ENCODE data around the gene CCDC102A.
"Not testable (repeated sequence)": the region's sequence is repeated elsewhere in the genome, so short reads cannot be mapped to it uniquely, and the experiment has no call there.

The CCDC102A gene

DNA sequence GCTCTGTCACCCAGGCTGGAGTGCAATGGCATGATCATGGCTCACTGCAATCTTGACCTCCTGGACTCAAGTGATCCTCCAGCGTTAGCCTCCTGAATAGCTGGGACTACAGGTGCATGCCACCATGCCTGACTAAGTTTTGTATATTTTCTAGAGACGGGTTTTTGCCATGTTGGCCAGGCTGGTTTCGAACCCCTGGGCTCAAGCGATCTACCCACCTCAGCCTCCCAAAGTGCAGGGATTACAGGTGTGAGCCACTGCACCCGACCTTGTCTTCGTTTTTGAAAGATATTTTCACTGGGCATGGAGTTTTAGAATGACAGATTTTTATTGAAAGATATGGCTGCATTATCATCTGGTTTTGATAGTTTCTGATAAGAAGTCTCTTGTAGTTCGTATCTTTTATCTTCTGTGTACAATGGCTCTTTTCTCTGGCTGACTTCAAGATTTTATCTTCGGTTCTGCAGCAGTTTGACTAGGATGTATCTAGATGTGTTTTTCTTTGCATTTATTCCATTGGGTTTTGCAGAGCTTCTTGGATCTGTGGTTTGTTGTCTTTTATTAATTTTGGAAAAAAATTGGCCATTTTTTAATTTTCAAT is 20.7 kb upstream of the CCDC102A start:
- no peak overlapping the region for H3K4me3 ChIP-seq (ENCODE audit: low read depth, low read length)
- TF ChIP-seq, protein P1, sequence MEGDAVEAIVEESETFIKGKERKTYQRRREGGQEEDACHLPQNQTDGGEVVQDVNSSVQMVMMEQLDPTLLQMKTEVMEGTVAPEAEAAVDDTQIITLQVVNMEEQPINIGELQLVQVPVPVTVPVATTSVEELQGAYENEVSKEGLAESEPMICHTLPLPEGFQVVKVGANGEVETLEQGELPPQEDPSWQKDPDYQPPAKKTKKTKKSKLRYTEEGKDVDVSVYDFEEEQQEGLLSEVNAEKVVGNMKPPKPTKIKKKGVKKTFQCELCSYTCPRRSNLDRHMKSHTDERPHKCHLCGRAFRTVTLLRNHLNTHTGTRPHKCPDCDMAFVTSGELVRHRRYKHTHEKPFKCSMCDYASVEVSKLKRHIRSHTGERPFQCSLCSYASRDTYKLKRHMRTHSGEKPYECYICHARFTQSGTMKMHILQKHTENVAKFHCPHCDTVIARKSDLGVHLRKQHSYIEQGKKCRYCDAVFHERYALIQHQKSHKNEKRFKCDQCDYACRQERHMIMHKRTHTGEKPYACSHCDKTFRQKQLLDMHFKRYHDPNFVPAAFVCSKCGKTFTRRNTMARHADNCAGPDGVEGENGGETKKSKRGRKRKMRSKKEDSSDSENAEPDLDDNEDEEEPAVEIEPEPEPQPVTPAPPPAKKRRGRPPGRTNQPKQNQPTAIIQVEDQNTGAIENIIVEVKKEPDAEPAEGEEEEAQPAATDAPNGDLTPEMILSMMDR (IDR thresholded peaks at IDR 0.05; ENCODE audit: low read depth, low read length, missing control alignments), result no peak
- DNase-seq (ENCODE audit: low read depth), result no peak

DNA sequence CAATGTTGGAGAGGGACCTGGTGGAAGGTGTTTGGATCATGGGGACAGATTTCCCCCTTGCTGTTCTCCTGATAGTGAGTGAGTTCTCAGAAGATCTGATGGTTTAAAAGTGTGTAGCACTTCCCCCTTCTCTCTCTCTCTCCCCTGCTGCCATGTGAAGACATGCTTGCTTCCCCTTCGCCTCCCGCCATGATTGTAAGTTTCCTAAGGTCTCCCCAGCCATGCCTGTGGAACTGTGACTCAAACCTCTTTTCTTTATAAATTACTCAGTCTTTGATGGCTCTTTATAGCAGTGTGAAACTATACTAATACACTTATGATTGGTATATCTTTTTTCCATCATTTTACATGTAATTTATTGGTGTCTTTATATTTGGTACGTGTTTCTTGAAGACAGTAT is 19.5 kb upstream of the CCDC102A start:
- no peak for DNase-seq (ENCODE audit: low read depth)
- TF ChIP-seq, protein P1 (IDR thresholded peaks at IDR 0.05; ENCODE audit: low read depth, low read length, missing control alignments), result no peak

DNA sequence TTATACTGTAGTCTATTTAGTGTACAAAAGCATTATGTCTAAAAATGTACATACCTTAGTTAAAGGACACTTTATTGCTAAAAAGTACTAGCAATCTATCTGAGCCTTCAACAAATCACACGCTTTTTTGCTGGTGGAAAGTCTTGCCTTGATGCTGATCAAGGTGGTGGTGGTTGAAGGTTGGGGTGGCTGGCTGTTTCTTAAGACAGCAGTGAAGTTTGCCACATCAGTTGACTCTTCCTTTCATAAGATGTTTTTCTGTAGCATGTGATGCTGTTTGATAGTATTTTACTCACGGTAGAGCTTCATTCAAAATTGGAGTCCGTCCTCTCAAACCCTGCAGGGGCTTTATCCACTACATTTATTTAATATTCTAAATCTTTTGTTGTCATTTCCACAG is 14.7 kb upstream of the CCDC102A start:
- H3K4me3 ChIP-seq (ENCODE audit: low read depth, low read length), result no peak overlapping the region
- no peak for DNase-seq (ENCODE audit: low read depth)
- TF ChIP-seq, protein P1 (IDR thresholded peaks at IDR 0.05; ENCODE audit: low read depth, low read length, missing control alignments), result no peak

More for the DNA sequence above, 19.5 kb upstream of the CCDC102A start:
- H3K4me3 ChIP-seq (ENCODE audit: low read depth, low read length), result no peak overlapping the region

DNA sequence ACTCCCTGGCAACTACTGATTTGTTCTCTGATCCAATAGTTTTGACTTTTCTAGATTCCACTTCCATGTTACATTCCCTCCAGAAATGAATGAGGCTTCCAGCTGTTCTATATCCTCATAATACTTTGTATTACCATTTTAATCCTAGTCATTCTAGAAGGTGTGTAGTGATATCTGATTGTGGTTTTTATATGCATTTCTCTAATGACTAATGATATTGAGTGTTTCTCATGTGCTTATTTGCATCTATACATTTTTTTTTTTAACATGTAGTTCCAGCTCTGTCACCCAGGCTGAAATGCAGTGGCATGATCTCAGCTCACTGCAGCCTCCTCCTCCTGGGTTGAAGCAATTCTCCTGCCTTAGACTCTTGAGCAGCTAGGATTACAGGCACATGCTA is 13.4 kb upstream of the CCDC102A start:
- DNase-seq (ENCODE audit: low read depth), result no peak
- TF ChIP-seq, protein P1 (IDR thresholded peaks at IDR 0.05; ENCODE audit: low read depth, low read length, missing control alignments), result no peak
- H3K4me3 ChIP-seq (ENCODE audit: low read depth, low read length), result no peak overlapping the region

DNA sequence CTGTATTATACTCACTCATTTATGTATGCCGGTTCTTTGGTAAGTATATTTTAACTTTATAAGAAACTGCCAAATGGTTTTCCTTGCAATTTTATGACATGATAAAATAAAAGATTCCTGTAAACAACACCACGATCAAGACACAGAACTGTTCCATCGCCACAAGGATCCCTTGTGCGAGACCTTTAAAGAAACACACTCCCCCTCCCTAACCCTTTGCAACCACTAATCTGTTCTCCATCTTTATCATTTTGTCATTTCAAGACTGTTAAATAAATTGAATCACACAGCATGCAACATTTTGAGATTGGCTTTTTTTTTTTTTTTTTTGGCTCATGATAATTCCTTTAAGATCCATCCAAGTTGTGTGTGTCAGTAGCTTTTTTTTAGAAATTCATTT is 12.0 kb upstream of the CCDC102A start:
- no peak for DNase-seq (ENCODE audit: low read depth)
- H3K4me3 ChIP-seq (ENCODE audit: low read depth, low read length), result no peak overlapping the region
- TF ChIP-seq, protein P1 (IDR thresholded peaks at IDR 0.05; ENCODE audit: low read depth, low read length, missing control alignments), result no peak

DNA sequence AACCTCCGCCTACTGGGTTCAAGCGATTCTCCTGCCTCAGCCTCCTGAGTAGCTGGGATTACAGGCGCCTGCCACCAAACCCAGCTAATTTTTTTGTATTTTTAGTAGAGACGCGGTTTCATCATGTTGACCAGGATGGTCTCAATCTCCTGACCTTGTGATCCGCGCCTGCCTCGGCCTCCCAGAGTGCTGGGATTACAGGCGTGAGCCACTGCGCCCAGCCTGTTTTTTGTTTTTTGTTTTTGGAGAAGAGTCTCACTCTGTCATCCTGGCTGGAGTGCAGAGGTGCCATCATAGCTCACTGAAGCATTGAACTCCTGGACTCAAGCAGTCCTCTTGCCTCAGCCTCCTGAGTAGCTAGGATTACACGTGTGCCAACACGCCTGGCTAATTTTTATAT is 11.2 kb upstream of the CCDC102A start:
- H3K4me3 ChIP-seq (ENCODE audit: low read depth, low read length); DNase-seq (ENCODE audit: low read depth): not testable (repeated sequence)

DNA sequence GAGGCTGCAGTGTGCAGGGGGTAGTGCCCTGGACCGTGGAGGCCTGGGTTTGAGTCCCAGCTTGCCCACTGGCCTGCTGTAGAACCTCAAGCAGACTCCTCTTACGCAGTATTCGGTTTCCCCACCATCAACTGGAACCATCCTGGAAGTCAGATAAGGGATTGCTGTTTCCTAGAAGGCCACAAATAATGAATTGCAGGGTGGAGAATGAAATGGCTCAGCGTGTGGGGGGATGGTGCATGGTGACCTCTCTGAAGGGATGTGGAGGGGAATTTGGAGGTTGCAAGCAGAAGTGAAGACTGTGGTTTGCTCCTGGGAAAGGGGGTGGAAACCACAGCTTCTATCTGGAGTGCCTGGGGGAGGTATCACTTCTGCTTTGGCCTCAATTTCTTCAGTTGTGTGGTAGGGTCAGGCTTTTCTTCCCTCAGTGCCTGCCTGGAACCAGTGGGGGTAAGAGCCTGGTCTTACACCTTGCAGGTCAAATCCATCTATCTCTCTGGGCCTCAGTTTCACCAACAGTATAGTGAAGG is 7.8 kb upstream of the CCDC102A start:
- TF ChIP-seq, protein P1 (IDR thresholded peaks at IDR 0.05; ENCODE audit: low read depth, low read length, missing control alignments), result no peak
- peak overlapping the region; percentile 78 for H3K4me3 ChIP-seq (ENCODE audit: low read depth, low read length)
- DNase-seq (ENCODE audit: low read depth), result peak; percentile 93

Measured in GM12864 (cell line).